Measurements from ENCODE around the gene RPS14. TPM values are rescaled to one million over a fixed set of nuclear protein-coding genes. Genes with fewer than 3 reads are reported as not detected.
"Not testable (repeated sequence)": the region's sequence is repeated elsewhere in the genome, so short reads cannot be mapped to it uniquely, and the experiment has no call there.

RPS14 gene
- total RNA-seq, 1 experiment from 2014 or later = 4,447 TPM

DNA sequence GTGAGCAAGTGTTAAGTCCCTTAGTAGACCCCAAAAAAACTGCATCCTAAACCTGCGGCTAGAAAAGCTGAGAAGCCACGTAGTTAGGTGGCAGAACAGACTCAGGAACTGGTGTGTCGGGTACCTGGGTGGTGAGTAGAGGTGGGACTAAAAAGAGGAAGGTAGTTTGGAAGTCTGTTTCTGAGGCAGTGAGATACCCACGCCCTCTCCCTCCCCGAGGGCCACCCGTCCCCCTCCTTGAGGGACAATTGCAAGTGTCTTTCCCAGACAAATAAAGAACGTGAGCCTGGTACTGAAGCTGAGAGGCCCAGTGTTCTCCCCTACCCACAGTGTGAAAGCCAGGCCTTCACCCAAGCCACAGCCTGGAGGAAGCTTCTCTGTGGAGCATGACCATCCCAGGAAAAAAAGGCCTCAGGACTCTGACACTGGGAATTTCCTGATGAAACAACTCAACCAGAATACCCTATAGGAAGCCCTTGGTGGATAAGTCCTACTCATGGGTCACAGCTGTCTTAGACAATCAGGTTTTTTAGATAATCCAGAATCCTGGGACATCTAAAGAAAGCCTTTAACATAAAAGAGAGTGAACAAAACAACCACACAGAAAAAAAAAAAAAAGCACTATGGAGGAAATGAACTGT lies 29.8 kb downstream of the RPS14 start:
- no peak for DNase-seq (ENCODE audit: extremely low read depth, low read depth)

DNA sequence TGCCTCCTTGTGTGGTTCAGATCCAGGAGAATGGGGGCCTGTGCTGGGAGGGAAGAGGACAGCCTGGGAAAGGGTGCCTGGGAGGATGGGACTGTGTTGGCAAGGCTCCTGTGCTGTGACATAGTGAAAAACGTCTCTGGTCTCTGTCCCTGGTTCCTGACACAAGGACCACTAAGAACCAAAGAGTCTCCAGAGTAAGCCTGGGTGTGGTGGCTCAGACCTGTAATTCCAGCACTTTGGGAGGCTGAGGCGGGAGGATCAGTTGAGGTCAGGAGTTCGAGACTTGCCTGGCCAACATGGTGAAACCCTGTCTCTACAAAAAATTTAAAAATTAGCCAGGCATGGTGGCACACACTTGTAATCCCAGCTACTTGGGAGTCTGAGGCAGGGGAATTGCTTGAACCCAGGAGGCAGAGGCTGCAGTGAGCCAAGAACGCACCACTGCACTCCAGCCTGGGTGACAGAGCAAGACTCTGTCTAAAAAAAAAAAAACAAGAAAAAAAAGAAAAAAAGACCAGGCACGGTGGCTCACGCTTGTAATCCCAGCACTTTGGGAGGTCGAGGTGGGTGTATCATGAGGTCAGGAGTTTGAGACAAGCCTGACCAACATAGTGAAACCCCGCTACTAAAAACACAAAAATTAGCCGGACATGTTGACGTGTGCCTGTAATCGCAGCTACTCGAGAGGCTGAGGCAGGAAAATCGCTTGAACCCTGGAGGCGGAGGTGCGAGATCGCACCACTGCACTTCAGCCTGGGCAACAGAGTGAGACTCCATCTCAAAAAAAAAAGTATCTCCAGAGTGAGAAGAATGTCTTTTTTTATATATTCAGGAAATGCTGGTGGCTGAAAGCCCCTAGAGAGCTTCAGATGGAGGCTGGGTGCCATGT lies 35.4 kb downstream of the RPS14 start:
- not testable (repeated sequence) for DNase-seq (ENCODE audit: extremely low read depth, low read depth)

DNA sequence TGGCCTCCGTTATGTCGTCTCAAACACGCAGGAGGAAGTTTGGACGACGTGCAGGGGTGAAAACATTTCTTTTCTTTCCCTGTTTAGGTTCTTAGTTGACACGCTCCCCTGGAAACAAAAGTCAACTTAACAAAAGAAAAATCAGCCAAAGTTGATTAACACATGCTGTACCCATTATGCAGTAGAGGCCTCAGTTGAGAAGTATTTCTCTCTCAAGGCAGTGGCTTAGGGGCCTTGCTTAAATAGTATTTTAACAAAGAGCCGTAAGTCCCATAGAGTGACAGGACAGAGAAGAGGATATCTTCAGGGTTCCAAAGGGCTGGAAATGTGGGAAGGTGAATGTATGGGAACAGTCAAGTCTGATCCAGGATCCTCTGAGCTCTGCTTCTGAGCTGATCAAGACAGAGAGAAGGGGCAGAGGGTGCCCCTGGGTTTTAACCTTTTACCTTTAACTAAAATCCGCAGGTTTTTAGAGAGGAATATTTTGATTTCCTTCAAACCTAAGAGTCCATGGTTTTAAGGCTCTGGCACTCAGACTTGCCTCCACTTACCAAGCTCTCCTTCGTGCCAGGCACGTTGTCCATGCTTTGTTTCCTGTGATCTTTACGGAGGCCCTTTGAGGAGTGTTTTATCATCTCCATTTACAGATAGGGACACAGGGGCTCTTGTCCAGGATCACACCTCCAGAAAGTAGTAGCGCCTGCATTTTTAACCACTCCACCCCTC lies 36.2 kb downstream of the RPS14 start:
- DNase-seq (ENCODE audit: extremely low read depth, low read depth) = no peak

GRCh38 chr5:150412319-150413175 lies 37.0 kb downstream of the RPS14 start, which contains the start of gene CD74:
Gene CD74 (minus strand): TSS chr5:150412910. CDS start chr5:150412749, 161 bp downstream.
- no peak for DNase-seq (ENCODE audit: extremely low read depth, low read depth)

DNA sequence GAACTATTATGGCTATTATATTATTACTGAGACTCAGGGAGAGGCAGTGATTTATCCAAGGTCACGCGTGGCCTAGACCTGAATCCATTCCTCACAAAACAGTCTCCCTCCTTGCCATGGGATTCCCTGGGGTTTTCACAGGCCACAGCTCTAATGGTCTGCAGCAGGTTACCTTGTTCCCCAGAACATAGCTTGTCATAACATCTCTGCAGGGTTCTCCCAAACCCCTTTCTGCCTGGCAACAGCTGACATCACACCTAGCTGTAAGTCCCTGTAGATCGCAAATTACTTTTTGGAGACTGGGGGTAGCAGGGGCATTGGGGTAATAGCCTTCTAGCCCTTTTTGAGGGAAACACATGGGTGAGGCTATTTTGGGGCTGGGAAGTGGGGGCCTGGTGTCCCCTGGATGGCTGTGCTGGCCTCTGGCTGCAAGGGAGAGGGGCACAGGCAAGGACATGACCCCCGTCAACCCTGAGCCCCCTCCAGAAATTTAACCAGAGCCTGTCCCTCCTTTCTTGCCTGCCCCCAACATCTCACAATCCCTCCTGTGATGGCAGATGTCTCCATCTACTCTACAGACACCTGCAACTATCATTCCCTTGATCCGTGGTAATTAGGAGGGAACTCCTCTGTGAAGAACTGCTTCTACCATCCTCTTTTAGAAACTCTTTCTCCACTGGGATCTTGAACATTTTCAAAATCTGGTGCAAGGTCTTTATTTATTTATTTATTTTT lies 38.1 kb downstream of the RPS14 start:
- no peak for DNase-seq (ENCODE audit: extremely low read depth, low read depth)

DNA sequence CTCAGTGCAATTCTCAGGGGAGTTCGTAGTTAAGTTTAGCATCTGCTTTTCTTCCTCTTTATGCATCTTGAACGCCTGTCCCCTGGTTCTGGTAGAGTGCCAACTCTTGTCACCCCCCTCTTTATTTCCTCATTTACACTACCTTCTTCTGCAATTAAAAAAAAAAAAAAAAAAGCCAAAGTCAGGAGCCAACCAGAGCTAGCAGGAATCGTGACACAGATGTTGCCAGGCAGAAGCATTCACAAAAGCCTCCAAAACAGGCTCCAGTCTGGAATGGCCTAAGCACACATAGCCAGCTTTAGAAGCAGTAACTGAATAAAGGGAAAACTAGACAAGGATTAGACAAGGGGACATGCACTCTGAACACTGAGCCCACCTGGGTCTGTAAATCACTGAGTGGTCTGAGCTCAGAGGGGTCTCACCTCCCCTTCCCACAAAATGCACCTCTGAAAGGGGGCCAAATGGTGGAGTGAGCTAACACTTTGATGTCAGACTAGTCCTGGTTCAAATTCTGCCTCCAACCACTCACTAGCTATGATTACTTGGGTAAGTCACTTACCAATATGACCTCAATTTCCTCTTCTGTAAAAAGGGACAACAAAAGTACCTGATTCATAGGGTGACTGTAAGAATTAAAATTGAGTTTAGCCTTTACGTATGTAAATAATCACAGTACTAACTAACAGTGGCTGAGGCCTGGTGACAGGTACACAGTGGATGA lies 38.9 kb downstream of the RPS14 start:
- DNase-seq (ENCODE audit: extremely low read depth, low read depth) = peak; percentile 63

DNA sequence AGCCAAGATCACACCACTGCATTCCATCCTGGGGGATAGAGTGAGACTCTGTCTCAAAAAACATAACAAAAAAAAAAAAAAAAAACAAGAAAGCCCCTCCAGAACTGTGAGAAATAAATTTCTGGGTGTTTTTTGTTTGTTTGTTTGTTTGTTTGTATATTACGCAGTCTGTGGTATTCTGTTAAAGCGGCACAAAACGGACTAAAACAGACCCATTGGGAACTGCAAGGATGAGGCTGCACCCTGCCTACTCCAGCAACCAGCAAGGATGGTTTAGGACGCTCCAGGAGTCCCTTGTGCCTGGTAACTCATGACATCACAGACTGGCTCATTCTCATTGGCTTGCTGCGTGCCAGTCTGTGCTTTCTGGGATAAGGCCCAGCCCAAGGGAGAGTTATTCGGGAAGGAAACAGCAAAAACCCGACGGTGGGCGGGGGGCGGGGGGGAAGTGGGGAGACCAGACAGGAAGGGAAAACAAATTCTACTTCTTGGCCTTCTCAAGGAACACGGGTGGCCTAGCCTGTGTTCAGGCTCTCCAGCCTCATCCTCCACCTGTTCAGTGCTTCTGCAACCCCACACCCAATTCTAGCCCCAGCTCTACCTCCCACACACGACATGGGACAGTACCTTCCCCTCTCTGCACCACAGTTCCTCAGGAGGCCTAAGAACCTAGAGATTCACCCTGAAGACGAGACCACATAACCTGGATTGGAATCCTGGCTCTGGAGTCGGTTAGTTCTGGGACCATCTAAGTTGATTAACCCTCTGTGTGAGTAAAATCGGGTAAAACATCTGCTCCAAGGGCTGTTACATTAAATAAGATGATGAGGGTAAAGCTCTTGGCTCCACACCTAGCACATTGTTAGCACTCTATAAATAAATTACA lies 39.7 kb downstream of the RPS14 start:
- DNase-seq (ENCODE audit: extremely low read depth, low read depth) = peak; percentile 93

GRCh38 chr5:150408231-150408943 lies 41.2 kb downstream of the RPS14 start:
- no peak for DNase-seq (ENCODE audit: extremely low read depth, low read depth)

- DNase-seq (ENCODE audit: extremely low read depth, low read depth) = no peak
These were observed 42.3 kb downstream of the RPS14 start for GRCh38 chr5:150407096-150407720.

DNA sequence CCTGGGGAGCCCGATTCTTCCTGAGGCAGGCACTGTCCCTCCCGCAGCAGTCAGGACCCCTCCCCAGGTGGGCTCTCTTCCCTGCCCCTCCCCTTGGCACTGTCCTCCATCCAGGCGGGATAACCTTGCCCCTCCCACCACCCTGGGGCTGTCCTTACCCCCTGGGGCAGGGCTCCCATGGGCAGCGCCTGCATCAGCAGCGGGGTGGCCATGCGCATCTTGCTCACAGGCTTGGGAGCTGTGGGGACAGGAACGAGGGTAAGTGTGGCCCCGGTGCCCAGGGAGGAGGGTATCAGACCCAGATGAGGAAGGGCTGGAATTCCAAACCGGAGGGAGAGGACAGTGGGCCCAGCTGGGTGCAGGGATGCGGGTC lies 42.8 kb downstream of the RPS14 start:
- no peak for DNase-seq (ENCODE audit: extremely low read depth, low read depth)

- no peak for DNase-seq (ENCODE audit: extremely low read depth, low read depth)
These were observed 43.3 kb downstream of the RPS14 start for GRCh38 chr5:150406103-150406722.

DNA sequence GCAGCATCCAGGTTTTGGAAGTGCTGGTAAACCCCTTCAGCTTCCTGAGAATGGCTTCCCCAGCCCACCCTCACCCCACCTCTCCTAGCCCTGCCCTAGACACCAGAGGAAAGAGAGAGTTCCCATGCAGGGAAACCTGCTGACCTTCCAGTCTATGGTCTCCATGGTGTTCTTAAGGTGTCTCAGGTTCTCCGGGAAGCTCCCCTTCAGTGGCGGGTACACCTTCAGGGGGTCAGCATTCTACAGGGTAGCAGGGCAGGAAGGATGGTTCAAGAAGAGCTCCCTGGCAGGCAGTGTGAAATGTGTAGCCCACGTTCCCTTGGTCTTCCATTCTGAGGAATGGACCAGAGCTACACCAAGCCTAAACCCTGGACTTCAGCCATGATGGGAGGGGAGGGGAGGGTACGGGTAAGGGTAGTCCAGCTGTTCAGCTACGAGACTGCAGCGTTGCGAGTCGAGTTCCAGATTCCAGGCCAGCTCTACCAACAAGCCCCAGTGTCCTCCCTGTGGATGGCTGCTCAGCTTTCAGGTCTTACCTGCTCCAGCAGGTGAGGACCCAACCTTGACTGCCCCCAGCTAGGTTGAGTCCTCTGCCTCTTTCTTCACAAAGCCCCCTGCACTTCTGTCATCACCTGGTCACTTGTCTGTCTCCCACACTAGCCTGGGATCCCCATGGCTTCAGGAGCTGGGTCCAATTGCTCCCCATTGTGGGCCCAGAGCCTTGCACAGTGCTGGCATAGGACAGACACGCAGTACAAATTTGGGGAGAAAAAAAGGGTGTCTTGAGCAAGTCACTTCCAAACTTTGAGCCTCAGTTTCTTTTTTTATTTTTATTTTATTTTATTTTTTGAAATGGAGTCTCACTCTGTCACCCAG lies 44.4 kb downstream of the RPS14 start:
- no peak for DNase-seq (ENCODE audit: extremely low read depth, low read depth)

GRCh38 chr5:150404535-150404934 lies 45.0 kb downstream of the RPS14 start:
- DNase-seq (ENCODE audit: extremely low read depth, low read depth) = no peak

DNA sequence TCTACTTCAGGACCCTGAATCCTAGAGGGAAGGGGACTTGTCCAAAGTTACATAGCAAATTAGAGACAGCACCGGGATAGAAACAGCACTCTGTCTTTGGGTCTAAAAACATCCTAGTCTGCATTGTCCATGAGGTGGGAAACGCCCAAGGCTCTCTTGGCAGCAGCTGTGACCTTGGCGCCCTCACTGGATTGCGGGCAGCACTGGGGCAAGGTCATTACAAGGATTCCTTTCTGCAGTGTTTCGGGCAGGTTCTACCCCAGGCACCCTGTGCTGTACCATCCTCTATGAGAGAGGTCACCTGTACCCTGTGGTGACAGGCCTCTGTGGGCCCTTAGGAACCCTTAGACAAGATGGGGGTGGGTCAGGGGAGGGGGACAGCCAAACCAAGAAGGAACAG lies 45.4 kb downstream of the RPS14 start:
- no peak for DNase-seq (ENCODE audit: extremely low read depth, low read depth)

DNA sequence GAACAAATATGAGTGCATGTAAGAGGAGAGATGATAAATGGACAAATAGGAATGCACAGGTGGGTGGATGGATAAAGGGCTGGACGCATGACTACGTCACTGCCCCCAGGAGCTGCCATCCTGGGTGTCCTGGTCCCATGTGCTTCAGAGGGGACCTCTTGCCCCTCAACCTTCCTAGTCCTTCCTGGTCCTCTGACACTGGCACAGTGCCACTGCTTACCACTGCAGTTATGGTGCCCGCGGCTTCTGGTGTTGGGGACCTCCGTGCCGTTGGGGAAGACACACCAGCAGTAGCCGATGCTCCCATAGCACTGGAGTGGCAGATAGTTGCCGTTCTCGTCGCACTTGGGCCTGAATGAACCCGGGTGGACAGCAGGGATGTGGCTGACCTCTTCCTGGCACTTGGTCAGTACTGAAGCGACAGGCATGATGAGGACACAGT lies 46.6 kb downstream of the RPS14 start:
- no peak for DNase-seq (ENCODE audit: extremely low read depth, low read depth)

Measured in NCI-H460 (cell line).